Vagina (tissue), 2 donors: ENCODE results near the gene SUPV3L1.
"Not testable (repeated sequence)": the region's sequence is repeated elsewhere in the genome, so short reads cannot be mapped to it uniquely, and the experiment has no call there.

Experiments
- CTCF ChIP-seq, 3 experiments: fragments of 450-650 bp in 2 of 3; fragments of 200-600 bp in 1 of 3; sonication (generic) in 1 of 3; IDR thresholded peaks; one replicate each; pipeline ENCODE4 v1.5.1; 2017 to 2019; ENCODE audit warnings: antibody characterized with exemption in 3 of 3, mild to moderate bottlenecking in 2 of 3, moderate library complexity in 2 of 3
- POLR2A ChIP-seq, 2 donors: fragments of 450-650 bp; IDR thresholded peaks; one replicate each; pipeline ENCODE4 v1.6.1; 2017; ENCODE audit warnings: antibody characterized with exemption in 2 of 2, mild to moderate bottlenecking in 2 of 2, moderate library complexity in 2 of 2

- not testable (repeated sequence) for TF ChIP-seq CTCF, POLR2A (IDR thresholded peaks at IDR 0.05)
Measured at GRCh38 chr10:69251417-69251816, 71.4 kb downstream of the SUPV3L1 start.
